ENCODE data around the gene KDM3A.
"Not testable (repeated sequence)": the region's sequence is repeated elsewhere in the genome, so short reads cannot be mapped to it uniquely, and the experiment has no call there.

The KDM3A gene

DNA sequence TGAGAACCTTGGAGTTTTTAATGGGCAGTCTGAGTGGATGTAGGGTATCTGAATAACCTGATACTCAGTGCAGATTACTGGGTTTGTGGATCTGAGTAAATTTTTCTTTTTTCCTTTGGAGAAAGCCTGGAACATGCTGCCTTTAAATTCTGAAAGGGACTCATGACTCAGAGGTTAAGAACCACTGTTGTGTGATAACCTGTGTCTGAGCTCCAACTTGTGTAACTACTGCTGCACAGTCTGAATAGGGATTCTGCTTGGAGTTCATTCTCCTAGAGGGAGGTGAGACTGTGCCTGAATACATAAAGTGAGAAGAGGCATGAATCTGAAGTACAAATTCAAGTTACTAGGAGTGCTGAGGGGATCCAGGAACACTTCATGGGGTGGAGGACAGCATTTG, 36.2 kb downstream of the KDM3A start:
- Histone ChIP-seq H3K36me3 (ENCODE audit: insufficient read depth, low read length) (peaks cover 3% of the 10 kb centered on the region), H3K9ac (ENCODE audit: low read depth, low read length) (no peak overlapping the region), H3K9me3 (ENCODE audit: control insufficient read depth, insufficient read depth, low read length) (no peaks in the 10 kb centered on the region), H3K4me1 (ENCODE audit: insufficient read depth, low read length) (no peaks in the 10 kb centered on the region; the same call in 1 of the 2 replicates)

DNA sequence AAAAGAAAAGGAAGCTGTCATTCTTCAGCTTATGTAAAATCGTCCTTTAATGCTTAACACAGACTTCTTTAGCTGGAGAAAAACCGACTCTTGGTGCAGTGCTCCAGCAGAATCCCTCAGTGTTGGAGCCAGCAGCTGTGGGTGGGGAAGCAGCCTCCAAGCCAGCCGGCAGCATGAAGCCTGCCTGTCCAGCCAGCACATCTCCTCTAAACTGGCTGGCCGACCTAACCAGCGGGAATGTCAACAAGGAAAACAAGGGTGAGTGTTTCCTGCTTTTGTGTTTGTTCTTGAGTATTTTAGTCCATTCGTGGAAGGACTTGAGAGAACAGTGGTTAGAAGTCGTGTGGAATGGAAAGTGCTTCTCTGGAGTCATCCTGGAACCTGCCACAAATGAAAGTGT, 38.9 kb downstream of the KDM3A start:
- Histone ChIP-seq H3K9ac (ENCODE audit: low read depth, low read length) (no peak overlapping the region), H3K4me1 (ENCODE audit: insufficient read depth, low read length) (no peaks in the 10 kb centered on the region; the same call in 1 of the 2 replicates), H3K36me3 (ENCODE audit: insufficient read depth, low read length) (peaks cover 20% of the 10 kb centered on the region), H3K9me3 (ENCODE audit: control insufficient read depth, insufficient read depth, low read length) (no peaks in the 10 kb centered on the region)

DNA sequence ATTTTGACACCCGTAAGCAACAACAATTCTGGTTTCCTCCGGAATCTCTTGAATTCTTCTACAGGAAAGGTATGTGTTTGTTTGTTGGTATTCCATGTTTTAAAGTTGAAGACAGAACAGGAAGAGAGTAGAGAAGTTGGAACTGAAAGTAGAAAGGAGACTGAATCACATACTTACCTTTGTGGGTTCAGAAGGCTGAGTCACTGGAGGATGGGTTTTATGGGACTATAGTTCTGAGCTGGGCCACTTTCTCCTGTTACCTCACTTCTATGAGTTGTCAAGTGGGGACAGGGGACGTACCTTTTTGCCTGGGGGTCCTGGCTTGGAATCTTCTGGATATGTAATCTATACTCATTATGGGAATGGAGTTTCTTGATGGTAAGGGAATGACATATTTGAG, 40.9 kb downstream of the KDM3A start:
- no peaks in the 10 kb centered on the region; the same call in 1 of the 2 replicates for H3K4me1 ChIP-seq (ENCODE audit: insufficient read depth, low read length)
- no peak overlapping the region for H3K9ac ChIP-seq (ENCODE audit: low read depth, low read length)
- peaks cover 21% of the 10 kb centered on the region for H3K36me3 ChIP-seq (ENCODE audit: insufficient read depth, low read length)
- no peaks in the 10 kb centered on the region for H3K9me3 ChIP-seq (ENCODE audit: control insufficient read depth, insufficient read depth, low read length)

DNA sequence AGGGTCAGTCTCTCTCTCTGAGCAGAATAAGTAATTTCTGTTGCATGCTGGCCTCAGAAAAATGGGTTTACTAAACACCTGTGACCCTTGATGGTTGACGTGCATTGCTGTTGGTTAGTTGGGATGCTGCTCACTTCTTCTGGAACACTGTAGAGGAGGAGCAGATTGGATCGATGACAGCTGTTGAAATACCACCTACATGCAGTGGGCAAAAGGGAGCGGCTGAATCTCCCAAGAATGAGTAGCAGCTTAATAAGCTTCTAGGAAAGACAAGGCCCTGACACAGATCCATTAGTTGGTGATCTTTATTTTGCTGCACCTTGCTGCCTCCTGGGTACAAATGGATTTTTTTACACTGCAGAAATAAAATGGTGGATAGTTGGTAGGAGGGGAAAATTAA, 43.2 kb downstream of the KDM3A start:
- Histone ChIP-seq H3K9me3 (ENCODE audit: control insufficient read depth, insufficient read depth, low read length) (no peaks in the 10 kb centered on the region), H3K36me3 (ENCODE audit: insufficient read depth, low read length) (peaks cover 26% of the 10 kb centered on the region), H3K9ac (ENCODE audit: low read depth, low read length) (no peak overlapping the region), H3K4me1 (ENCODE audit: insufficient read depth, low read length) (no peaks in the 10 kb centered on the region)

DNA sequence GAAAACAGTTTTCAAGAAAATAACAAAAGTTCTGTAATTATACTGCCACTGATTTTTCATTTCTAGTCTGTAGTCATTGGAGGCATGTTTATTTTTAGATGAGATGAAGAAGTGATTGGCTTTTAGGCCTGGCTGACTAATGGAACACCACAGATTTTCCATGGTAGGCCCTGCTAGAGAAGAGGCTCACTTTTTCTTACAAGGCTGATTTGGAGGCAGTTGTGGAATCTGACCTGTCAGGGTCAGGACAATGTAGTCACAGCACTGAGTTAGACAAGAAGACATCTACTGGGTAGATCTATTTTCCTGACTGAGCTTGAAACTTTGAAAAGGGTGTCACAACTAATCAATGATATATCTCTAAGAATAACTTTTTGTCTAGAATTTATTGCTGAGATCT, 43.9 kb downstream of the KDM3A start:
- no peaks in the 10 kb centered on the region for H3K4me1 ChIP-seq (ENCODE audit: insufficient read depth, low read length)
- H3K9ac ChIP-seq (ENCODE audit: low read depth, low read length) = no peak overlapping the region
- H3K9me3 ChIP-seq (ENCODE audit: control insufficient read depth, insufficient read depth, low read length) = no peaks in the 10 kb centered on the region
- H3K36me3 ChIP-seq (ENCODE audit: insufficient read depth, low read length) = peaks cover 26% of the 10 kb centered on the region

DNA sequence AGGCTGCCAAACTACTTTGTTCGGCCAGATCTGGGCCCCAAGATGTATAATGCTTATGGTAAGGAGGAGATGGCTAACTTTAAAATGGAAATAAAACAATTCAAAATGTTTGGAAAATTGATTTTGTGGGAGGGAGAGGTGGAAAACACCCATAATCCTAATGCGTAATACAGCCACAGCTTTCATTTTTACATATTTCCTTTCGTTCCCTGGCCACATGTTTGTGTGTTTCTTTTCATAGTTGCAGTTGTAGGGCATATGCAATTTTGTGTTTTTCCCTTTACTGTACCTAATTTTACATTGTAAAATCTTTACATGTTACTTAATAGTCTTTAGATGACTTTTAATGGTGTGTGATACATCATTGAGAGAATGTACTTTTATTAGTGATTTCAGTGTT, 44.6 kb downstream of the KDM3A start:
- Histone ChIP-seq H3K4me1 (ENCODE audit: insufficient read depth, low read length) (no peaks in the 10 kb centered on the region), H3K9me3 (ENCODE audit: control insufficient read depth, insufficient read depth, low read length) (no peaks in the 10 kb centered on the region), H3K36me3 (ENCODE audit: insufficient read depth, low read length) (peaks cover 26% of the 10 kb centered on the region), H3K9ac (ENCODE audit: low read depth, low read length) (no peak overlapping the region)

DNA sequence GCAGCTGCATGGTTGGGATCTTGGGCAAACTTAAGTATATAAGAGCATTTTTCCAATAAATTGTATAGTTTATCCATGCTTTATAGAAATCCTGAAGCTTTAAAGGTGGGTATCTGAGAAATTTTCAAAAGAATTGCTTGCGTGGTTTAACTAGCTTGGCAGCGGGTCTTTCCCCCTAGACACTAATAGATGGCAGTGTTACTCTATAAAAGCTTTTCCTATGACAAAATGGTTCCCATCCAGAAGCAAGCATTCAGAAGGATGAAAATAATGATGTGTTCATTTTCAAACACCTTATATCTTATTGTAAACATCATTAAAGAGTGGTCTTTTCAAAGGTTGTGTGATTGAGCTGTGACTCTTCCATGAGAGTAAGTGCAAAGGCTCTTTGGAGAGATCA, 45.9 kb downstream of the KDM3A start:
- no peaks in the 10 kb centered on the region for H3K9me3 ChIP-seq (ENCODE audit: control insufficient read depth, insufficient read depth, low read length)
- no peak overlapping the region for H3K9ac ChIP-seq (ENCODE audit: low read depth, low read length)
- no peaks in the 10 kb centered on the region for H3K4me1 ChIP-seq (ENCODE audit: insufficient read depth, low read length)
- H3K36me3 ChIP-seq (ENCODE audit: insufficient read depth, low read length) = peaks cover 29% of the 10 kb centered on the region

DNA sequence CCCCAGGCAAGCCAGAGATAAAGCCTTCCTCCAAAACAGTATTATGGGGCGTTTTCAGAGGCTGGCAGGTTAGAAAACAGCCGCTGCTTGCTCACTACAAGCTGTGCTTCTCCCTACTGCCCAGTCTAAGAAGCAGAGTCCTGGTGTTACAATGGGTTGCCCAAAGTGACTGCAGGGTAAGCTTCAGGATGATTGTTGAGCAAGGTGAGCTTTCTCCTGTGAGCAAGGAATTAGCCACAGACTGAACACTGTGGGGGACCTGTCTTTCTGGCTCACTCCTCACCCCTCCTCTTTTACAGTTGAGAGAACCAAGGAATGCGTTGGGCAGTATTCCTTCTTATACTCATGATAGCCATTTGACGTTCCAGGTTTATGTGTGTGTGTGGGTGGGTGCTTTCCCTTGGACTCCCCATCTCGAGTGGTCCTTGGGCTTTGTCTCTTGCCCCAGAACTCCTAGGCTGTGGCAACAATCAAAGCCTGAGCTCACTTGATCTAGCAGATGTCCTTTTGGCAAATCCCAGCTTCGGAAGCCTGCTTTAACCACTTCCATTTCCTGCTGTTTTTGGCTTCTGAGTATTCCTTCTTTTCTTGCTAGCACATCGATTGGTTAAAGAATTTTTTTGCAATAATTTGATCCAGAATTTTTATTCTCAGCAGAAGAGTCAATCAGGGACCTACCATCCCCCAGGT, 47.5 kb downstream of the KDM3A start:
- Histone ChIP-seq H3K4me1 (ENCODE audit: insufficient read depth, low read length) (no peaks in the 10 kb centered on the region), H3K9ac (ENCODE audit: low read depth, low read length) (no peak overlapping the region), H3K36me3 (ENCODE audit: insufficient read depth, low read length) (peaks cover 21% of the 10 kb centered on the region), H3K9me3 (ENCODE audit: control insufficient read depth, insufficient read depth, low read length) (no peaks in the 10 kb centered on the region)

DNA sequence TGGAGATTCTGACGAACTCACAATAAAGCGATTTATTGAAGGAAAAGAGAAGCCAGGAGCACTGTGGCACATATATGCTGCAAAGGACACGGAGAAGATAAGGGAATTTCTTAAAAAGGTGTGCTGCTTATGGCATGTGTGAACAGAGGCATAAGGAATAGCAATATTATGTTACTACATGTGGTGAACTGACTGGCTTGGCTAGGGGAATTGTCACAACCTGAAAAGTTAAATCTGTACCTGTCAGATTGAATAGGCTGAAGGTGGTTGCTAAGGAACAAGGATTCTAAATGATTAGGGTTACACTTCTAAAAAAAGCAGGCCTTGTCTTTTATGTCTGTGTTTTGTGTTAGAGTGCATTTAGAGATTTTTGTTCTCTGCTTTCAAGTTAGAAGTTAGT, 48.4 kb downstream of the KDM3A start:
- Histone ChIP-seq H3K9ac (ENCODE audit: low read depth, low read length) (no peak overlapping the region), H3K4me1 (ENCODE audit: insufficient read depth, low read length) (no peaks in the 10 kb centered on the region), H3K36me3 (ENCODE audit: insufficient read depth, low read length) (peaks cover 13% of the 10 kb centered on the region), H3K9me3 (ENCODE audit: control insufficient read depth, insufficient read depth, low read length) (0 out of 2 replicates have a peak, but pooled peaks cover 2% of the 10 kb centered on the region)

DNA sequence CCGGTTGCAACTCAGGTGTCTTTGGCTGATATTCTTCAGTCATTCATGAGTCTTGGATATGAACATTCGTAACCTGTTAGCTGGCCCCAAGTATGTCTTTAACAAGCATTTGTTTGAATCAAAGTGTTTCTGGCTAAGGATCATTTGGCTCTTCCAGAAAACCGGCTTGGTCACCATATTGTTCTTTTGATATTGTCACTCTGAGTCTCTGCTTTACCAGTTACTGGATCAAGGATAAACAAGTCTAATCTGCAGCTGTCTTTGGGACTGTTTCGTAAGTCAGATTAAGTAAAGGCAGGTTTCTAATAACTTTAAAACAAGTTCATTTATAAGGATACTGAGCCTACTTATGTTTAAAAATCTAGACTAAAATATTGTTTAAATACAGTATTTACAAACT, 49.1 kb downstream of the KDM3A start:
- H3K4me1 ChIP-seq (ENCODE audit: insufficient read depth, low read length) = no peaks in the 10 kb centered on the region
- H3K9me3 ChIP-seq (ENCODE audit: control insufficient read depth, insufficient read depth, low read length) = 0 out of 2 replicates have a peak, but pooled peaks cover 2% of the 10 kb centered on the region
- peaks cover 10% of the 10 kb centered on the region for H3K36me3 ChIP-seq (ENCODE audit: insufficient read depth, low read length)
- no peak overlapping the region for H3K9ac ChIP-seq (ENCODE audit: low read depth, low read length)

DNA sequence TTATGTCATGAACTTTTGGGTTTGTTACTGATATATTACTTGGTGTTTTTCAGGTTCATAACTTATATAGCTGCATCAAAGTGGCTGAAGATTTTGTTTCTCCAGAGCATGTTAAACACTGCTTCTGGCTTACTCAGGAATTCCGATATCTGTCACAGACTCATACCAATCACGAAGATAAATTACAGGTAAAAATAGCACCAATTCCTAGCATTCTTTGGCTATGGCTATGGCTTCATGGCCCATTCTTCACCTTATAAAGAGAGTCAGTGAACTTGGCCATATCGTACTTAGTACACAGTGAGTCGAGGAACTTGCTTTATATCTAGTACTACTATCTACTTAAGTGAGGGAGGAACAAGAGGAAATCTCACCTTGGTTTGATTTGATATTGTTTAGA, 49.9 kb downstream of the KDM3A start:
- Histone ChIP-seq H3K4me1 (ENCODE audit: insufficient read depth, low read length) (no peaks in the 10 kb centered on the region), H3K9me3 (ENCODE audit: control insufficient read depth, insufficient read depth, low read length) (peaks cover 5% of the 10 kb centered on the region), H3K36me3 (ENCODE audit: insufficient read depth, low read length) (peaks cover 10% of the 10 kb centered on the region), H3K9ac (ENCODE audit: low read depth, low read length) (no peak overlapping the region)

DNA sequence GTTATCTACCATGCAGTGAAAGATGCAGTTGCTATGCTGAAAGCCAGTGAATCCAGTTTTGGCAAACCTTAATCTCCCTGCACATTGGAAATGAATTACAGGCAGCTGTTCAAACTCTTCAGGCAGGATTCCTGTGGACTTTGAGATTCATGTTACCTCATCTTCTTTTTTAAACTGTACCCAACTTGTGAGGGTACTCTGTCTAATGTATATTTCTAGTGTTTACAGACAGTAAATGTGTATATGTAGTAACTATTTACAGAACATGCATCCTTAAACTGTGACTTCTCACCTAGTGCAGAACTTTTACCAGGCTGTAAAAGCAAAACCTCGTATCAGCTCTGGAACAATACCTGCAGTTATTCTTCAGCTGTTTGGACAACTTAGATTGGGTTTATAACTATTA, 50.9 kb downstream of the KDM3A start:
- peaks cover 5% of the 10 kb centered on the region for H3K9me3 ChIP-seq (ENCODE audit: control insufficient read depth, insufficient read depth, low read length)
- no peak overlapping the region for H3K9ac ChIP-seq (ENCODE audit: low read depth, low read length)
- no peaks in the 10 kb centered on the region for H3K4me1 ChIP-seq (ENCODE audit: insufficient read depth, low read length)
- H3K36me3 ChIP-seq (ENCODE audit: insufficient read depth, low read length) = peaks cover 10% of the 10 kb centered on the region

DNA sequence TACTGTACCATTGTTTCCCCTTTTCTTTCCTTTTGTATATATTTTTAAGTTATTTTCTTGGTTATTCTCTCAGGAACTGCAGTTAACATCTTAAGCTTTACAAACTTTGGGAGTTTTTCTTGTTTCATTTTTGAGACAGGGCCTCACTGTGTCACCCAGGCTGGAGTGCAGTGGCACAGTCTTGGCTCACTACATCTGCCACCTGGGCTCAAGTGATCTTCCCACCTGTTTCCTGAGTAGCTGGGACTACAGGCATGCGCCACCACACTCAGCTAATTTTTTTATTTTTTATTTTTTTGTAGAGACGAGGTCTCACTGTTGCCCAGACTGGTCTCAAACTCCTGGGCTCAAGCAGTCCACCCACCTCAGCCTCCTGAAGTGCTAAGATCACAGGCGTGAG, 55.2 kb downstream of the KDM3A start:
- Histone ChIP-seq H3K36me3 (ENCODE audit: insufficient read depth, low read length) (peaks cover 11% of the 10 kb centered on the region), H3K9me3 (ENCODE audit: control insufficient read depth, insufficient read depth, low read length) (peaks cover 19% of the 10 kb centered on the region)
- not testable (repeated sequence) for H3K9ac ChIP-seq (ENCODE audit: low read depth, low read length); H3K4me1 ChIP-seq (ENCODE audit: insufficient read depth, low read length)

DNA sequence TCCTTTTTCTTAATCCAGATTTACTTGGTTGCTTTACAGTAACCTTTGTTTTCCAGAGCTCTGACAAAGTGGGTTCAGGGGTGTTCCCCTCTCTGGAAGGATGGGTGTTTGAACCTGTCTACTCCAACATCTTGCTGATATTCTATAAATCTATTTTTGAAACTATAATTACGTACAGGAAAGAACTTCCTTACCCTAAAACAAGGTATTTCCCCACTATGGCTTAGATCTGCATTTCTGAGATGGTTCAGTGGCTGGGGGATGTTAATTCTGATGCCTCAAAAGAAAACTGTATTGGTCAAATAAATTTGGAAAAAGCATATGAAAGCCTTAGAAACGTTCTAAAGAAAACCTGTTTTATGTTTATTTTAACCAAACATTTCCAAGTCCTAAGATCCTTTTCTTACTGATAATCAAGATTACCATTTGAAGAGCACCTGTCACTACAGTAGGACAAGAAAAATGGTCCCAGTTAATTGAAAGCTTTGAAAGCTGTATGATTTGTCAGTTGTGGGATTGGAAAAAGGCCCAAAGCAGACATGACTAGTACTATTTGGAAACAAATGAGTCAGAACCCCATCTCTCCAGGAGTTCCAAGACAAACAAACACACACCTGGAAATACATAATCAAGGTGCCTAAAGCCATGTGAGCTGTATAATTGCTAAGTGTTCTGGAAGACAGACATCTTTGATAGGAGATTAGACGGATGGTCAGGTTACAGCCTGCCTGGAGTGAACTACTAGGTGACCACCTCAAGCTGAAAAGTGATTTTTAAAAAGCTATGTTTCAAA, 57.5 kb downstream of the KDM3A start:
- H3K36me3 ChIP-seq (ENCODE audit: insufficient read depth, low read length) = peaks cover 6% of the 10 kb centered on the region; the same call in 1 of the 2 replicates
- H3K9ac ChIP-seq (ENCODE audit: low read depth, low read length) = no peak overlapping the region
- no peaks in the 10 kb centered on the region for H3K4me1 ChIP-seq (ENCODE audit: insufficient read depth, low read length)
- H3K9me3 ChIP-seq (ENCODE audit: control insufficient read depth, insufficient read depth, low read length) = peaks cover 19% of the 10 kb centered on the region

DNA sequence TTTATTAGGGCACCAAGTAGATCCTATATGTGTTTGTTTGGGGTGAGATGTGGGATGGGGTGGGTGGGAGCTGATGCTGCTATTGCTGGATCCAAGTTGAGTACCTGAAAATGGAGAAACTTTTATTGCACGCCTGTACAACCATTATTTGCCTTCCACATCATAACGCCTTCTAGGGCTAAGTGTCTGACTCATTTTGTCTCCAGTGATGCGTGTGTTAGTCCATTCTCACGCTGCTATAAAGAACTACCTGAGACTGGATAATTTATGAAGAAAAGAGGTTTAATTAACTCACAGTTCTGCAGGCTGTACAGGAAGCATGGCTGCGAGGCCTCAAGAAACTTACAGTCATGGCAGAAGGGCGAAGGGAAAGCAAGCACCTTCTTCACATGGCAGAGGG, 58.2 kb downstream of the KDM3A start:
- H3K4me1 ChIP-seq (ENCODE audit: insufficient read depth, low read length) = no peaks in the 10 kb centered on the region
- H3K9ac ChIP-seq (ENCODE audit: low read depth, low read length) = no peak overlapping the region
- H3K36me3 ChIP-seq (ENCODE audit: insufficient read depth, low read length) = peaks cover 6% of the 10 kb centered on the region
- peaks cover 17% of the 10 kb centered on the region for H3K9me3 ChIP-seq (ENCODE audit: control insufficient read depth, insufficient read depth, low read length)
